ENCODE data around the gene CCPG1. TPM values are rescaled to one million over a fixed set of nuclear protein-coding genes. Genes with fewer than 3 reads are reported as not detected.
A peak's percentile ranks its signal among the peaks of the same experiment; 100 is the strongest.

CCPG1 gene
- total RNA-seq, 6 donors from 2014 or later: 33.0 to 88.9 (median 58.9) TPM

DNA sequence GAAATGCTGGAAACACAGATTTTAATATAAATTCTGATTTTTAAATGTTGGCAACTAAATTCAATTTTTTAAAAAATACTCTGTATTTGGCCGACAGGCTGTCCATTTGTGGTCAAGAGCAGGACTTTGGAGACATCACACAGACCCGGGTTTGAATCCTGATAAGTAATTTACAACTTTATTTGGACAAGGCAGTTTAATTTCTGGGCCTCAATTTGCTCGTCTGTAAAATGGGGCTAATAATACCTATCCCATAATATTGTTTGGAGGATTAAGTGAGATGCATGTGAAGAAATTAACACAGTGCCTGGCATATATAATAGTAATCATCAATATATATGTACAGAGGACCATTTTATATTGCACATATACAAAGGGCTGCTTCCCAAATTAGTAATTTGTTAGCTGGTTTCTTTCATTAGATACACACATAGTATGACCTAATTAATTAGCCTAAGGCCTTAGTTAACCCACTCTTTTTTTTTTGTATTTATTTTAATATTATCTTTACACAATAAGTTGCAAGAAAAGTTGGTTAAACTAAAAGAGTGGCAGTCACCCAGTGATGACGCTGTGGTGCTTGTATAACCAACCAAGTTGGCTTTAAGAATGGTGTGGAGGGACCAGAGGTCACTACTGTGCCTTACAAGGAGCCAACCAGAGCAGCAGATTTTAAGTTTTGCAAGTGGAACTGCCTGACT lies 88.5 kb downstream of the CCPG1 start:
- TF ChIP-seq EP300 (IDR thresholded peaks at IDR 0.05): no peak
- no peak for TF ChIP-seq POLR2AphosphoS5 (IDR thresholded peaks at IDR 0.05)
- TF ChIP-seq, protein P1, sequence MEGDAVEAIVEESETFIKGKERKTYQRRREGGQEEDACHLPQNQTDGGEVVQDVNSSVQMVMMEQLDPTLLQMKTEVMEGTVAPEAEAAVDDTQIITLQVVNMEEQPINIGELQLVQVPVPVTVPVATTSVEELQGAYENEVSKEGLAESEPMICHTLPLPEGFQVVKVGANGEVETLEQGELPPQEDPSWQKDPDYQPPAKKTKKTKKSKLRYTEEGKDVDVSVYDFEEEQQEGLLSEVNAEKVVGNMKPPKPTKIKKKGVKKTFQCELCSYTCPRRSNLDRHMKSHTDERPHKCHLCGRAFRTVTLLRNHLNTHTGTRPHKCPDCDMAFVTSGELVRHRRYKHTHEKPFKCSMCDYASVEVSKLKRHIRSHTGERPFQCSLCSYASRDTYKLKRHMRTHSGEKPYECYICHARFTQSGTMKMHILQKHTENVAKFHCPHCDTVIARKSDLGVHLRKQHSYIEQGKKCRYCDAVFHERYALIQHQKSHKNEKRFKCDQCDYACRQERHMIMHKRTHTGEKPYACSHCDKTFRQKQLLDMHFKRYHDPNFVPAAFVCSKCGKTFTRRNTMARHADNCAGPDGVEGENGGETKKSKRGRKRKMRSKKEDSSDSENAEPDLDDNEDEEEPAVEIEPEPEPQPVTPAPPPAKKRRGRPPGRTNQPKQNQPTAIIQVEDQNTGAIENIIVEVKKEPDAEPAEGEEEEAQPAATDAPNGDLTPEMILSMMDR (IDR thresholded peaks at IDR 0.05): no peak
- TF ChIP-seq POLR2A (IDR thresholded peaks at IDR 0.05): no peak
- Histone ChIP-seq H3K36me3 (peaks cover 0 to 4% (median 0%) of the 10 kb centered on the region in 4 donors), H3K4me3 (peak overlapping the region; percentile 50 to 86 (median 74)), H3K27me3 (no peaks in the 10 kb centered on the region), H3K4me1 (peaks cover 24 to 33% (median 27%) of the 10 kb centered on the region in 4 donors), H3K9me3 (no peaks in the 10 kb centered on the region), H3K27ac (peak overlapping the region; percentile 88 to 96 (median 93))
- 55 to 57% methylated on average over 4 of the region's 4 CpGs for WGBS, 2 donors
- ATAC-seq (ENCODE audit: low FRiP score in 2 of 2) (peak in 1 of 2 donors; percentile 52), DNase-seq (peak in 1 of 2 donors; percentile 51)

DNA sequence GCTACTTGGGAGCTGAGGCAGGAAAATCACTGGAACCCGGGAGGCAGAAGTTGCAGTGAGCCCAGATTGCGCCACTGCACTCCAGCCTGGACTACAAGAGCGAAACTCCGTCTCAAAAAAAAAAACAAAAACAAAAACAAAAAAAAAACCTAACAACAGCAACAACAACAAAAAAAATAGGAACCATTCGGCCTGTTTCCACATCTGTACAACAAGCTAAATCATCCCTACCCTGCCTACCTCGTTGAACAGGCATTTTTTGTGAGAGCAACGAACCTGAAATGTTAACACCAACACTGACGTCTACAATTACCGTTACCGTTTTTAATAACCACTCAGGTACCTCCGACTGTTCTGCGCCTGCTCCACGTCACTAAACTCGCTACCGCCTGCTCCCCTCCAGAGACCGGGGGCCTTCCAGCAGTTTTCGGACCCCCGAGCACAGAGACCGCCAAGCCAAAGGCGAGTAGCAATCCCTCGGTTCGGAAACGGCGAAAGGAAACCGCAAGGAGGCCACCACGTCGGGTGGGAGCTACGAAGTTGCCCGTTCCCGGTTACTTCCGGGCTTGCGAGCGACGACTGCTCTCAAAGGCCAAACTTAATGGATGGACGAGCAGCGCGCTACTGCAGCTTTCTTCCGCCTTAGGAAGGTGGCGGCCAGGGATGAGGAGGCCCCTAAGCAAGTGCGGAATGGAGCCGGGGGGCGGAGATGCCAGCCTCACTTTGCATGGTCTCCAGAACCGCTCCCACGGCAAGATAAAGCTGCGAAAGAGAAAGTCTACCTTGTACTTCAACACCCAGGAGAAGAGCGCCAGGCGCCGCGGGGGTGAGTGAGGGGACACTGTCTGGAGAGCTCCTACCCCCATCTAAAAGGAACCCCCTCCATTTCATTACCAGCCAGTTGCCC lies 89.3 kb downstream of the CCPG1 start, which contains the start of the genes PIGB and PIGBOS1:
PIGB (plus strand) TSS at position 635 of the 907 bp plus-strand sequence; CDS start at position 664, 29 bp downstream.
PIGBOS1 (minus strand) TSS at position 536 of the 907 bp plus-strand sequence. CDS start 1,331 bp downstream, outside the sequence.
- 2% methylated on average over 38 to 46 of the region's 49 CpGs for WGBS, 2 donors
- H3K9me3 ChIP-seq: no peaks in the 10 kb centered on the region
- TF ChIP-seq, protein P1 (IDR thresholded peaks at IDR 0.05): peak in 5 of 6 experiments; percentile 12 to 43 (median 29)
- TF ChIP-seq EP300 (IDR thresholded peaks at IDR 0.05) (peak in 1 of 4 donors; percentile 35), POLR2AphosphoS5 (IDR thresholded peaks at IDR 0.05) (peak; percentile 88 to 93), POLR2A (IDR thresholded peaks at IDR 0.05) (peak in 3 of 4 donors; percentile 28 to 83 (median 75))
- H3K4me1 ChIP-seq: peaks cover 24 to 33% (median 27%) of the 10 kb centered on the region in 4 donors
- H3K27me3 ChIP-seq: no peaks in the 10 kb centered on the region
- H3K36me3 ChIP-seq: peaks cover 0 to 4% (median under 1%) of the 10 kb centered on the region in 4 donors
- ATAC-seq (ENCODE audit: low FRiP score in 2 of 2) (peak; percentile 96 to 99), DNase-seq (peak; percentile 87 to 92)
- H3K27ac ChIP-seq: peak within 1 kb of the TSS; percentile 88 to 96 (median 93)
- peak within 1 kb of the TSS; percentile 50 to 86 (median 74) for H3K4me3 ChIP-seq

Other genes with a start within 250 kb of the CCPG1 start
- gene RSL24D1, start 211.4 kb downstream of the CCPG1 start, total RNA-seq: 10 to 100 TPM; 20.5 to 84.3 (median 50.9) TPM
- gene RAB27A, start 118.5 kb downstream of the CCPG1 start, total RNA-seq: 10 to 100 TPM; 24.1 to 97.8 (median 62.5) TPM
- 10 to 100 TPM in 3 of 6 donors, 1 to 10 TPM in 3; 3.1 to 16.9 (median 10.1) TPM for gene PIGBOS1, start 89.2 kb downstream of the CCPG1 start, total RNA-seq
- 10 to 100 TPM in 3 of 6 donors, 1 to 10 TPM in 3; 3.0 to 14.7 (median 9.3) TPM for gene PIGB, start 89.1 kb downstream of the CCPG1 start, total RNA-seq
- 1 to 10 TPM in 4 of 6 donors, not detected in 2; 1.3 to 9.1 (median 2.5) TPM for gene PIERCE2, start 136 bp upstream of the CCPG1 start, total RNA-seq
- 1 to 10 TPM; 3.1 to 8.5 (median 4.6) TPM for gene DNAAF4, start 99.9 kb upstream of the CCPG1 start, total RNA-seq
- 10 to 100 TPM in 1 of 6 donors, 1 to 10 TPM in 5; 1.8 to 11.5 (median 7.5) TPM for gene PYGO1, start 180.0 kb upstream of the CCPG1 start, total RNA-seq

Data from upper lobe of left lung (tissue), 6 donors.